Thoracic aorta (tissue), 2 donors: Measurements from ENCODE around the gene IQCH. TPM values are rescaled to one million over a fixed set of nuclear protein-coding genes. Genes with fewer than 3 reads are reported as not detected.
"Not testable (repeated sequence)": the region's sequence is repeated elsewhere in the genome, so short reads cannot be mapped to it uniquely, and the experiment has no call there.

Experiments
- ATAC-seq: fragments of 150-250 bp; one replicate; pipeline ENCODE4 v1.8.0; 2017; ENCODE audit warnings: low read depth; ENCODE audit not compliant: insufficient number of reproducible peaks, low FRiP score
- DNase-seq: peaks from one replicate; pipeline ENCODE4 v3.0.0-alpha.2; 2020; ENCODE audit warnings: low spot score
- H3K27ac ChIP-seq, 2 donors: fragments of 200-600 bp; sonication (generic); 1 replicate in 1 of 2; 2 replicates in 1 of 2; pipeline ENCODE4 v1.5.1; 2016; ENCODE audit warnings: mild to moderate bottlenecking in 2 of 2, moderate library complexity in 2 of 2
- H3K27me3 ChIP-seq: fragments of 200-600 bp; sonication (generic); replicated peaks from 2 replicates; pipeline ENCODE4 v1.6.0; 2016; ENCODE audit warnings: mild to moderate bottlenecking; ENCODE audit not compliant: insufficient read depth
- H3K36me3 ChIP-seq: fragments of 200-600 bp; sonication (generic); one replicate; pipeline ENCODE4 v1.5.1; 2016
- H3K4me1 ChIP-seq, 2 donors: fragments of 200-600 bp; sonication (generic); 1 replicate in 1 of 2; 2 replicates in 1 of 2; pipeline versions ENCODE4 v1.5.1 to v1.6.0; 2016; ENCODE audit warnings: low read depth in 2 of 2, mild to moderate bottlenecking in 1 of 2; ENCODE audit not compliant: control insufficient read depth in 1 of 2
- H3K4me3 ChIP-seq: fragments of 200-600 bp; sonication (generic); 2 replicates; pipeline ENCODE4 v1.5.1; 2016; ENCODE audit warnings: mild to moderate bottlenecking
- H3K9me3 ChIP-seq: fragments of 200-600 bp; sonication (generic); 2 replicates; pipeline ENCODE4 v1.5.1; 2016
- CTCF ChIP-seq: fragments of 200-600 bp; sonication (generic); IDR thresholded peaks from one replicate; pipeline ENCODE4 v1.5.1; 2019; ENCODE audit warnings: antibody characterized with exemption
- total RNA-seq, 2 donors: library from RNA; depleted of rRNA; stranded (reverse); fragments of >200 nt; gene quantifications; one replicate each; pipeline versions ENCODE4 v1.1.0 to v1.2.3, GENCODE V29; 2016

Gene IQCH
- total RNA-seq, 2 donors from 2014 or later, result 0.14 to 2.3 TPM

GRCh38 chr15:67244971-67245478, 9.6 kb upstream of the IQCH start:
- no peak for DNase-seq
- Histone ChIP-seq H3K4me1 (peaks cover 0 to 9% of the 10 kb centered on the region in 2 donors), H3K27me3 (no peaks in the 10 kb centered on the region), H3K27ac (no peak overlapping the region), H3K9me3 (peaks cover 3% of the 10 kb centered on the region), H3K36me3 (no peaks in the 10 kb centered on the region), H3K4me3 (no peak overlapping the region)
- ATAC-seq, result no peak
- no peak for TF ChIP-seq CTCF

GRCh38 chr15:67246606-67247005, 8.0 kb upstream of the IQCH start:
- not testable (repeated sequence) for H3K4me3 ChIP-seq, H3K4me1 ChIP-seq, H3K36me3 ChIP-seq, H3K27me3 ChIP-seq, DNase-seq, H3K27ac ChIP-seq, H3K9me3 ChIP-seq, ATAC-seq

- DNase-seq, result no peak
- no peaks in the 10 kb centered on the region for H3K27me3 ChIP-seq
- peaks cover under 1 to 4% of the 10 kb centered on the region in 2 donors for H3K4me1 ChIP-seq
- H3K9me3 ChIP-seq, result peaks cover 3% of the 10 kb centered on the region
- H3K4me3 ChIP-seq, result no peak overlapping the region
- H3K36me3 ChIP-seq, result no peaks in the 10 kb centered on the region
- ATAC-seq, result no peak
- no peak for TF ChIP-seq CTCF
- no peak overlapping the region for H3K27ac ChIP-seq
These were observed 6.5 kb upstream of the IQCH start for GRCh38 chr15:67248011-67248505.

GRCh38 chr15:67249830-67250229, 4.8 kb upstream of the IQCH start:
- no peak overlapping the region for H3K4me3 ChIP-seq
- peaks cover 5 to 13% of the 10 kb centered on the region in 2 donors for H3K4me1 ChIP-seq
- no peak overlapping the region for H3K27ac ChIP-seq
- ATAC-seq (no peak), DNase-seq (no peak)
- H3K27me3 ChIP-seq, result no peaks in the 10 kb centered on the region
- TF ChIP-seq CTCF, result no peak
- peaks cover 3% of the 10 kb centered on the region for H3K9me3 ChIP-seq
- no peaks in the 10 kb centered on the region for H3K36me3 ChIP-seq

- Histone ChIP-seq H3K4me1 (peaks cover 5 to 13% of the 10 kb centered on the region in 2 donors), H3K9me3 (peaks cover 3% of the 10 kb centered on the region), H3K4me3 (no peak overlapping the region), H3K27me3 (no peaks in the 10 kb centered on the region), H3K27ac (no peak overlapping the region), H3K36me3 (no peaks in the 10 kb centered on the region)
- ATAC-seq, result no peak
- no peak for DNase-seq
- TF ChIP-seq CTCF, result no peak
These were observed 3.3 kb upstream of the IQCH start for GRCh38 chr15:67251318-67251717.

- Histone ChIP-seq H3K36me3 (no peaks in the 10 kb centered on the region), H3K4me3 (peak overlapping the region; percentile 76), H3K9me3 (no peaks in the 10 kb centered on the region), H3K27ac (no peak overlapping the region), H3K4me1 (peaks cover 5 to 13% of the 10 kb centered on the region in 2 donors), H3K27me3 (no peaks in the 10 kb centered on the region)
- TF ChIP-seq CTCF, result no peak
- ATAC-seq (no peak), DNase-seq (no peak)
These were observed 1.5 kb upstream of the IQCH start for GRCh38 chr15:67253101-67253500.
